ENCODE data around the gene ANKRD29. TPM values are rescaled to one million over a fixed set of nuclear protein-coding genes. Genes with fewer than 3 reads are reported as not detected.
"Not testable (repeated sequence)": the region's sequence is repeated elsewhere in the genome, so short reads cannot be mapped to it uniquely, and the experiment has no call there.

Gene ANKRD29
- total RNA-seq, 1 experiment from 2014 or later: not detected

DNA sequence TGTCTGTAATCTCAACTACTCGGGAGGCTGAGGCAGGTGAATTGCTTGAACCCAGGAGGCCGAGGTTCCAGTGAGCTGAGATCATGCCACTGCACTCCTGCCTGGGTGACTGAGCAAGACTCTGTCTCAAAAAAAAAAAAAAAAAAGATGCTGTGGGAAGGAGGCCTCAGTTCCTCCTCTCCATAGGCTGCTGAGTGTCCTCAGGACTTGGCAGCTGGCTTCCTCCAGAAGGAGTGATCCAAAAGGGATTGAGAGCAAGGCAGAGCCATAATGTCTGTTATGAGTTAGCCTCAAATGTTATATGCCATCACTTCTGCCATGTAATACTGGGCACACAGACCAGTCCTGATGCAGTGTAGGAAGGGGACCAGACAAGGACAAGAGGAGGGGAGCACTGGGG lies 69.8 kb downstream of the ANKRD29 start:
- no peak for DNase-seq (ENCODE audit: low spot score)
- in situ Hi-C loops (cut with HindIII; ENCODE audit: low sequenced_read_pairs): no loop called here

DNA sequence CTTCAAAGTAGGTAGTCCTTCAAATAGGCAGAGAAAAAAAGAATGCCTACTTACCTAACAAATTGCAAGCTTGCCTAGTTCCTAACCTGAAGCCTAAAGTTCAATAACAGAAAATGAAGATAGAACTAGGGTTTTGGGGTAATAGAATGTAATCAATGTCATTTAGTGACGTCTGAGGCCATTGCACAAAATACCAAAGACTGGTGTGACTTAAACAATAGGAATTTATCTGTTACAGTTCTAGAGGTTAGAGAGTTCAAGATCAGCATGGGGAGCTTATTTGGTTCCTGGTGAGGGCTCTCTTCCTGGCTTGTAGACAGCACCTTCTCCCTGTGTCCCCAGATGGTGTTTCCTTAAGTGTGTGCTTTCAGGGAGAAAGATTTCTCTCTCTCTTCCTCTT lies 71.7 kb downstream of the ANKRD29 start:
- DNase-seq (ENCODE audit: low spot score): no peak
- in situ Hi-C loops (cut with HindIII; ENCODE audit: low sequenced_read_pairs): no loop called here

DNA sequence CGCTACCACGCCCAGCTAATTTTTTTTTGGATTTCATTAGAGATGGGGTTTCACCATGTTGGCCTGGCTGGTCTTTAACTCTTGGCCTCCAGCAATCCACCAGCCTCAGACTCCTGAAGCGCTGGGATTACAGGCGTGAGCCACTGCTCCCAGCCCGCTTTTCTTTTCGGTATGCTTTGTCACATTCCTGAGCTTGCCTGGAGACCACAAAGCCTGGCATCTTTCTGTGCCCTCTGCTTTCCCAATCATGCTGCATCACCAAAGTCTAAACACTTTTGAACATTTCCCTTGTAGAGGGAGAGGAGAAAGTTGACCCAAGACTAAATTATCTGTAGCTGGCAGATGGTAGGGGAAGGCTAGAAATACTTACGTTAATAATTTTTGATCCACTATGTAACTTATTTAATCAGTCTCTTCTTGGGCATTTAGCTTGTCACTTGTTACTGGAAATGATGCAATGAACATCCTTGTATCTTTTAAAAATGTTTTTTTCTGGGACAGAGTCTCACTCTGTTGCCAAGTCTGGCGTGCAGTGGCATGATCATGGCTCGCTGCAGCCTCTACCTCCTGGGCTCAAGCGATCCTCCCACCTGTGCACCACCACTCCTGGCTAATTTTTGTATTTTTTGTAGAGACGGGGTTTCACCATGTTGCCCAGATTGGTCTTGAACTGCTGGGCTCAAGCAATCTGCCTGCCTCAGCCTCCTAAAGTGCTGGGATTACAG lies 73.7 kb downstream of the ANKRD29 start:
- in situ Hi-C loops (cut with HindIII; ENCODE audit: low sequenced_read_pairs): no loop called here
- no peak for DNase-seq (ENCODE audit: low spot score)

DNA sequence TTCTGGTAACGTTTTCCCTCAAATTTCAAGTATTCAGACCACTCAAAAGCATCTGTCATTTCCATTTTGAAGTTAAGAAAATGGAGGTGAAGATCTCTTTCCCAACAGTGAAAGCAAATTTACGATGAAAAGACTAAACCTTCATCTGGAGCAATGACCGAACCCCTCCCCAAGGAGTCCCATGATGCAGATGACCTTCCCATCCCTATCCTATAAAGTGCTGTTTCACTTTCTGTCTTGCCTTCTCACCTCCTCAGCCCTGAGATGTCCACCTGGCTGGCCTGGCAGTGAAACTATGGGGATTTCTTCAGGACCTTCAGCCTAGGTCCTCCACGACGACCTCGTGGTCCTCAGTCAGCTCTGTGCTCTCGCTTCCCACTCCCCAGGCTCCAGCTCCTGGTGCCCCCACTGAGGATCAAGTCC lies 75.5 kb downstream of the ANKRD29 start:
- in situ Hi-C loops (cut with HindIII; ENCODE audit: low sequenced_read_pairs): no loop called here

DNA sequence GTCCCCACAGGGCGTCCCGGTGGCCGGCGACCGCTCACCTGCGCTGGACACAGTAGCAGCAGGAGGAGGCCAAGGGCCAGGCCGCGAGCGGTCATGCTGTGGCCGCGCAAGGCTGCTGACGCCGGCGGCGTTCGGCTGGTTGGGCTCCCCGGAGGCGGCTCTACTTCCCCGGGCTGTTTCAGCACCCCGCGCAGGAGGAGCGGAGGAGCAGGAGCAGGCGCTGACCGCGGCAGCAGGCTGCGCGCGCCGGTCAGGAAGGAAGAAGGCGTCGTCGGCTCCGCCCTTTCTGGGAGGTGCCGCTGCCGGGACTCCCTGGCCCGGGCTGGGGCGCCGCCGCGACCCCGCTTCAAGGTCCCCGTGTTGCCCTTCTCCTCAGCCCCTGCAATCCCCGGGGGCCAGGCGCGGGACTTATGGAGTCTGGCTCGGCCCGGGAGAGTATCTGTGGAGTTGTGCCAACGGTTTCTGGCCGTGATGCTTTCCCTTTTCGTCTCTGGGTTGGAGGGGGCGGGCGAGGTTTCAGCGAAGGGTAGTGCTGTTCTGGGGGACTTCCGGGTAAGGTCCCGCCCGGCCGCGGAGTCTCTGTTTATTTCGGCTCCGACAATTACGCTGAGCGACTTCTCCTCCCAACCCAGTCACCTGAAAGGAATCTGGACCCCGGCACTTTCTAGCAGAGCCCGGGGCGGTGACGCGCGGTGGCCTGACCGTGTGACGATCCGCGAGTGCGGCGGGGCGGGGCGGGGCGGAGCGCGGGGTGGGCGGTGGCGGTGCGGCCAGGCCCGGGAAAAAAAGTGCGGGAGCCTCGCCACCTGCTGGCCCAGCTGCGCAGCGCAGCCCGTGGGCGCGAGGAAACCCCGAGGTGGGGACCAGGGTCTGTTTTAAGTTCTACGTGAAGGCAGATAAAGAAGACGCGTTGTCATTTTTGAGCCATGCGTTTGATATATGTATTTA lies 76.2 kb downstream of the ANKRD29 start, which contains the start of gene NPC1:
TSS of gene NPC1 (minus strand) at position 258 of the 948 bp plus-strand sequence. CDS start at position 95, 163 bp downstream.
- in situ Hi-C loops (cut with HindIII; ENCODE audit: low sequenced_read_pairs): no loop called here
- DNase-seq (ENCODE audit: low spot score): peak; percentile 85

More for the DNA sequence above, 75.5 kb downstream of the ANKRD29 start:
- no peak for DNase-seq (ENCODE audit: low spot score)

DNA sequence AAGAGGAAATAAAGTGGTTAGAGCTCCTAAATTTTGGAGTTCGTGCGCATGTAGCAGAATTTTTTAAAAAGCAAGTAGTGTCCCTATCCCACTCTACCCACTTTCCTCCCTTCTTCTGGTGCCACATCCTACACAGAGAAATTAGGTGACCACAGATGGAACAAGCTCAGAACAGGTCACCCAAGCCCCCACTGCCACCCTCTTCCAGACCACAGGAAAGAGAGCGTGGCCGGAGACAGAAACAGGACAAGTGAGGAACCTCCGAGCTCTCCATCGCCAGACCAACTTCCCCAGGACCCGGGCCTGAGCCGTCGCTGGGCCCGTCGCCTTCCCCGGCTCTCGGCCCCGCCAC lies 76.8 kb downstream of the ANKRD29 start:
- in situ Hi-C loops (cut with HindIII; ENCODE audit: low sequenced_read_pairs): no loop called here
- DNase-seq (ENCODE audit: low spot score): no peak

DNA sequence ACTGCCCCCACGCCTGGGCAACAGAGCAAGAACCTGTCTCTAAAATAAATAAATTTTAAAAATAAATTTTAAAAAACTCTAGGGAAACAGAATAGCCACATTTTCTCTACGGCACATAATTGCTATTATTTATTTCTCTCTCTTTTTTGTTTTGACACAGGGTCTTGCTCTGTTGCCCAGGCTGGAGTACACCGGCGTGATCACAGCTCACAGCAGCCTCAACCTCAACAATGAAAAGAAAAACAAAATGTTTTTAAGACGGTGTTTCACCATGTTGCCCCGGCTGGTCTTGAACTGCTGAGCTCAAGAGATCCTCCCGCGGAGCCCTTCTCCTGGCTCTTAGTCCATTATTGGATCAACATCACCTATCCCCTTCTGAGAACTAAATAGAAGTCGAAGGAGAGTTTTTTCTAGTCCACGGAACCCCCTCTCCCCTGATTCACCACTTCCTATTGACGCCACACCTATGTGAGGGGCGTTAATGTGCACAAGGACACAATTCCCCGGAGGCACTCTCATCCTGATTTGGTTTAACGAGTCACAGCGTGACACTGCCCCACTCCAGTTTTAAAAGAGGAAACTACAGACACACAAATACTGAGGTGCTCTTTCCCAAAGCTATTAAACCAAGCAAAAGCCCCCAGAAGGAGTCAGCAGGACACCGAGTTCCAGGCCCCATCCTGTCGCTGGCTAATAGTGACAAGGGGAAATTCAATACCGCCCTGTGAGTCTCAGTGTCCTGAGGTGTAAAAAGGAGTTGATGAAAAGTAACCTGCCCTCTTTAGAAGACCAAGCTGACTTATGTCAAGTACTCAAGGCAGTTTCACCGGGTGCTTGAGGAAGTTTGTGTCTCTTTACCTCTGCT lies 77.5 kb downstream of the ANKRD29 start:
- DNase-seq (ENCODE audit: low spot score): peak; percentile 20
- in situ Hi-C loops (cut with HindIII; ENCODE audit: low sequenced_read_pairs): no loop called here

DNA sequence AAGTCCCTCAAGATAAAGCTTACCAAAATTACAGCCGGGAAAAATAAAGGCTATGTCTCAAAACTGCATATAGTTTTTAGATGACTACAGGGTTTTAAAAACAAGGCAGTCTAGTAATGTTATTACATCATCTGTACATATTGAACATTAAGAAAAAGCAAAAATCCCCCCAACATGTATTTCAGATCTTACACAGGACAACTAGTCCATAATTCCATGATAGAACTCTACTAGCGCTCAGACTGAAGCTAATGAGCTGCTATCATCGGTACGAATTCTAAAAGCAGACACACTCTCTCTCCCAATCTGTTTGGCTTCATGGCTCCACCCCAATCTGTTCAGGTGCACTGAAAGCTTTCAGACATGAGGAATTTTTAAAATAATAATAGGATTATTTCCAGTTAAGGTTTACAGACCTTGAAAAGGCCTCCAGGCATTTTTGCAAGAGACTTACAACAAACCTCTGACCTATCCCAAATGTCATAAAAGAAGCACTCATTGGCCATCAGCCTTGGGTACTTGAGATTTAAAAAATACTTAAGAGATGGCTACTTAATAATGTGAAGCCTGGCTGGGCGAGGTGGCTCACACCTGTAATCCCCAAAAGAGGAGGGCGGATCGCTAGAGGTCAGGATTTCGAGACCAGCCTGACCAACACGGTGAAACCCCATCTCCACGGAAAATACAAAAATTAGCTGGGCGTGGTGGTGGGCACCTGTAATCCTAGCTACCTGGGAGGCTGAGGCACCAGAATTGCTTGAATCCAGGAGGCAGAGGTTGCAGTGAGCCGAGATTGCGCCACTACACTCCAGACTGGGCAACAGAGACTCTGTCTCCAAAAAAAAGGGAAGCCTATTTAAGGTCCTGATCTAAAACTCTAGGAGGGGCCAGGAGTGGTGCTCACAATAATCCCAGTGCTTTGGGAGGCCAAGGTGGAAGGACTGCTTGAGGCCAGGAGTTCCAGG lies 78.4 kb downstream of the ANKRD29 start:
- DNase-seq (ENCODE audit: low spot score): no peak
- in situ Hi-C loops (cut with HindIII; ENCODE audit: low sequenced_read_pairs): no loop called here

DNA sequence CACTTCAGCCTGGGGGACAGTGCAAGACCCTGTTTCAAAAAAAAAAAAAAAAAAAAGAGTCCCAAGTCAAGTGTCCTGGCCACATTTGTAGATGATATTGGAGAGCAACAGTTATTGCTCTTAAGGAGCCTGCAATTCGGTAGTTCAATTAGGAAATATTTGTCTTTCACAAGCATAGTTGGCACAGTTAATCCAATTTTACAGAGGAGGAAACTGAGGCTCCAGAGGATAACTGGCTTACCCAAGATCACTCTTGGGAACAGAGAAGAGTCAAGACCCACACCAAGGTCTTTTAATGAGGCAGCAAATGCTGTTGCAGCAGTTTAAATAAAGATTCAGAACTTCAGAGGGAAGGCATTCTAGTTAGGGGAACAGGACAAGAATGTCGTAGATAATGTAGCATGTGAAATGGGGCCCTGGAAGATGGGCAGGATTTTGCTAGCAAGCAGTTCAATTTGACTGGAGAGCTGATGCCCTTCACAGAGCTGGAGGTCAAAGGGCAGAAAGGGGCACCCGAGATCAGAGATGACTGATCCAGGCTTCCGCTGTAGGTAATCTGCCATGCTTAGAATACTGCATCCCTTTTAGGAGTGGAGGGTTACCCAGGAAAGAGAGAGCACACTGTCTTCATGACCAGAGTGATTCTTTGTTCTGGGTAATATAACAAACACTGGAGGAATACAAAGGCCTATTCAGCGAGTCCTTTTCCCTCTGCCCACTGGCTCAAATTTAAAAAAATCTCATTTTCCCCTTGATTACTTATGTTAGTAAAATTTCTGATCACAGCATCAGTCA lies 79.4 kb downstream of the ANKRD29 start:
- no peak for DNase-seq (ENCODE audit: low spot score)
- in situ Hi-C loops (cut with HindIII; ENCODE audit: low sequenced_read_pairs): no loop called here

DNA sequence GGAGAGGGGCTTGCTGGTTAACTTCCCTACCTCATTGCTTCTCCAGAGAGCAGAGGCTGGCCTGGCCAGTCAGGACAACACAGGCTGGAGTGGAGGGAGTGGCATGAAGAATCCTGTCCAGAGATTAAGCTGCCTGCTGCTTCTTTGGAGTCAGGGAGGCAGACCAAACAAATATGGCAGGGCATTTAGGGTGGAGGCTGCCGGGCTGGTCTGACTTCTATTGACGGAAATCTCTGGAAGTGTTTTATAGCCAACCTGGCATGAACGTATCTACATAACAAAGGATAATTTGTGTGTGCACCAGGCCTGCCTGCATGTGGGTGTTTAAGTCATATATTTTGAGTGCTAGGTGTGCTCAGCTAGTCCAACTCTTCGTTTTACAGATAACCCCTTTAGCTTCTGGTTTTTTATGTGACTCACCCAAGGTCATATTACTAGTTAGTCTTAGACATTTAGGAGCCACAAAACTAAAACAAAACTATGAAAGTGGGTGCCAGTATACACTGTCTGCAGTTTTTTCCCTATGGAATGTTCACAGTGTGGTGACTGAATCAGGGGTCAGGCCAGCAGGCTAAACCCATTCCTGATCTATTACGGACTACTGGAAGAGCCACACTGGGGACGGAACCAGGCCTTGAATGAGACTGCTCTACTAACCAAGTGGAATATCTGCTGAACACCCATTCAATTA lies 81.9 kb downstream of the ANKRD29 start:
- in situ Hi-C loops (cut with HindIII; ENCODE audit: low sequenced_read_pairs): no loop called here
- no peak for DNase-seq (ENCODE audit: low spot score)

DNA sequence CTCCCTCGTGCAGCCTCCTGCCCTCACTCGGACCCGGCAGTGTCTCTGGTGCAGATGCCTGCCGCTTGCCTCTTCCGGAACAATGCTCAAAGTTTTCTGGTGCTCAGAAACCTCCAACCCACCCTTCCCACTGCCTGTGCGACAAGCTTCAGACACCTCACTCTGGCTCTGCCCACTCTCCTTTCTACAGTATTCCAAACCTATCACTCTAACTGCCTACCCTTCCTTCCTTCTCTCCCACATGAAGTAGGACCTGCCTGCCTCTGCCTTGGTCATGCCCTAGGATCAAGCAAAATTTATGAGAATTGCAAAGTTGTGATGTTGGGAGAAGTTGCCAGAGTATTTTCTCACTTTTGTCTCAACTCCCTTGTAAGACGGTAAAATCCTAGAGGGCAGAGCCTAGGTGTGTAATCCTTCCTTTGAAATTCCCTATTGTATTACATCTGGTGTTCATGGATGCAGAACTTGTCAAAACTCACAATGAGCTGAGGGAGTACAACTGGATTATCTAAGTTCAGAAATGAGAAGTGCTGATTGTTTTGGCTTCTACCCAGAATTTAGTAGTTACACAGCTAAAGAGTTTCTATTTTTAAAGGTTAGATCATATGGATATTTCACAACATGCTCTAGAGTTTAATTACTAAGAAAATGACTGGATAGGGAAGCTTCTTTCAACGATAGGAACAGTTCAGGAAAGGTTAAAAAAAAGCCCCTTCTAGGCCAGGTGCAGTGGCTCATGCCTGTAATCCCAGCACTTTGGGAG lies 83.6 kb downstream of the ANKRD29 start:
- in situ Hi-C loops (cut with HindIII; ENCODE audit: low sequenced_read_pairs): no loop called here

DNA sequence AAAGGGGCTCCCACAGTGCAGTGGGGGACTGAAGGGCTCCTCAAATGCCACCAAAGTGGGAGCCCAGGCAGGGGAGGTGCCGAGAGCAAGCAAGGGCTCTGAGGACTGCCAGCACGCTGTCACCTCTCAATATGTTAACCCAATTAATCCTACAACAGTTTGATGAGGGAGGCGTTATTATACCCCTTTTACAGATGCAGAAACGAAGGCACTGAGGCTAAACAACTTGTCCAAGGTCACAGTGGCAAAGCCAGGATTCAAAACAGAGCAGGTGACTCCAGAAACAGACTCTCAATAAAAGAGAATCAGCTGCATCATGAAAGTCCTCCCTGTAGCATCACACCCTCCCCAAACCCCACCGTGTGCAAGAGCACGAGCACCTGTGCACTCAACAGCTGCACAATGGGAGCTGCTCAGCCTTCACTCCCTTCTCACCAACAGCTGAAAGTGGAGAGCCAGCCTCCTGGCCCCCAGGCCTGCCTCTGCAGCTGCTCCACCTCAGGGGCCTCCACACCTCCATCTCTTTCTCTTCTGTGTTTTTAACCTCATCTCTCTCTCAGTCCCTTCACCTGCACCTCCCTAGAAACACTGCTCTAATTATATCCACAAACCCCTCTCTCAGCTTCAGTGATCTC lies 84.5 kb downstream of the ANKRD29 start:
- no peak for DNase-seq (ENCODE audit: low spot score)
- in situ Hi-C loops (cut with HindIII; ENCODE audit: low sequenced_read_pairs): no loop called here

More for the DNA sequence above, 83.6 kb downstream of the ANKRD29 start:
- no peak for DNase-seq (ENCODE audit: low spot score)

DNA sequence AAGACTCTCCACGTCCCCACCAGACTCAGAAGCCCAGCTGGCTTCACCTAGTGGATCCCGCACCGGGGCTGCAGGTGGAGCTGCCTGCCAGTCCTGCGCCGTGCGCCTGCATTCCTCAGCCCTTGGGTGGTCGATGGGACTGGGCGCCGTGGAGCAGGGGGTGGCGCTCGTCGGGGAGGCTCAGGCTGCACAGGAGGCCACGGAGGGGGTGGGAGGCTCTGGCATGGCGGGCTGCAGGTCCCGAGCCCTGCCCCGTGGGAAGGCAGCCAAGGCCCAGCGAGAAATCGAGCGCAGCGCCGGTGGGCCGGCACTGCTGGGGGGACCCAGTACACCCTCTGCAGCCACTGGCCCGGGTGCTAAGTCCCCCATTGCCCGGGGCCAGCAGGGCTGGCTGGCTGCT lies 85.2 kb downstream of the ANKRD29 start:
- DNase-seq (ENCODE audit: low spot score); in situ Hi-C loops (cut with HindIII; ENCODE audit: low sequenced_read_pairs): not testable (repeated sequence)

DNA sequence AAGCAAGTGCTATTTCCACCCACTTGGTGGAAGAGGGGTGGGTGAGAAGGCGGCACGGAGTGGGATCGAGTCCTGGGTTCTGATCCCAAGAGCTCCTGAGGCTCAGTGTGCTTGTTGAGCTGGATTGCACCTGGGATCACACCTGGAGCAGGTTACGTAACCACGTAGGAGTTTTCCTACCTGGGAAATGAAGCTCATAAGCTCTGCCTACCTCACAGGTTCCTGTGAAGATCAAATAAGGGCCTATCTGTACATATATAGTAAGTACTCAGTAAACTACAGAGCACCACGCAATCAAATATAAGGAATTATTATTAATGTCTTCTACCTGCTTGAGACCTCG lies 87.4 kb downstream of the ANKRD29 start:
- in situ Hi-C loops (cut with HindIII; ENCODE audit: low sequenced_read_pairs): no loop called here
- DNase-seq (ENCODE audit: low spot score): no peak

DNA sequence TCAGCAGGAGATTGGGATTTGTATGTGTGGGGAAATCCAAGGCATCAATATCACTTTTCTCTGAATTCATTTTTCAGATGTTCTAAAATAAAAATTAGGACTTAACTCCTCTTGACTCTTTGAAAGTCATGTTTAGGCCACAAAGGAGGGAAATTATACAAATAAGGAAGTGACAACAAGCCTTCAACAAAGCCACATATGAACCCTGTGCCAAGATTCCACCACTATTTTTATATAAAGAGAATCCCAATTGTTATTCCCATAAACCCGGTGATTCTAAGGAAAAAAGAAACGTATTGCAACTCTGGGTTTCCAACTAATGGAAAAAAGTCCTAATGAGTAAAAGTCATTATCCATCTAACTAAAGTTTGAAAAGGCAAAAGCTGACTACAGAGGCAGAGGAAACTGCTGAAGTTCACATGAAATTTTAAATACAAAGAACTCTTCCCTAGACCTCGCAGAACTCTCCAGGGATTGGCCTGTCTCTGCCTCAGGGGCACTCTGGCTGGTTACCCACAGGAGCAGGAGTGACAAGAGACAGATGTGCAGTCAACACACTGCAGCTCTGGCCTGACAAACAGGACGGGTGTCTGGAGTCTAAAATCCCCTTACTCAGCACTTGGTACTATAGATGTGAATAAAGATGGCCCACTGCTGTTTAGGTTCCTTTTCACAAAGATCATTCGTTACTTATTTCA lies 88.0 kb downstream of the ANKRD29 start:
- in situ Hi-C loops (cut with HindIII; ENCODE audit: low sequenced_read_pairs): no loop called here

More for the DNA sequence above, 88.0 kb downstream of the ANKRD29 start:
- DNase-seq (ENCODE audit: low spot score): no peak
